Naive thymus-derived CD4-positive, alpha-beta T cell (primary cell): ENCODE measurements around the gene SCAP. TPM values are rescaled to one million over a fixed set of nuclear protein-coding genes. Genes with fewer than 3 reads are reported as not detected.
"Not testable (repeated sequence)": the region's sequence is repeated elsewhere in the genome, so short reads cannot be mapped to it uniquely, and the experiment has no call there.

ENCODE experiments used
- ATAC-seq: fragments of 150-1000 bp; cut with Tn5 transposase; 2 replicates; pipeline ENCODE4 v1.10.0; 2021; ENCODE audit warnings: mild to moderate bottlenecking, moderate library complexity
- CTCF ChIA-PET: fragments of 350-600 bp; sonication (Branson Sonifier 250); formaldehyde crosslinking; loops from one replicate; lab custom pipeline; 2021; ENCODE audit warnings: antibody characterized with exemption; lab: Charles Lee
- POLR2A ChIA-PET: fragments of 350-600 bp; sonication (Branson Sonifier 250); formaldehyde crosslinking; loops from one replicate; lab custom pipeline; 2021; ENCODE audit warnings: antibody characterized with exemption, inconsistent platforms; lab: Charles Lee
- DNase-seq, 9 donors: peaks; one replicate each; pipeline versions ENCODE4 v3.0.0 to v3.0.0-alpha.2; 2020 to 2022; ENCODE audit warnings: mixed read lengths in 1 of 9
- H3K27ac ChIP-seq: one replicate; pipeline ENCODE4 v1.7.0; 2013; ENCODE audit warnings: mild to moderate bottlenecking, low read depth, low read length, moderate library complexity
- H3K27me3 ChIP-seq, 2 donors: one replicate each; pipeline ENCODE4 v1.7.0; 2013; ENCODE audit warnings: low read length in 2 of 2, mild to moderate bottlenecking in 2 of 2, moderate library complexity in 2 of 2; ENCODE audit not compliant: control insufficient read depth in 2 of 2, insufficient read depth in 2 of 2
- H3K36me3 ChIP-seq, 3 experiments: 1 replicate in 2 of 3; 2 replicates in 1 of 3; pipeline ENCODE4 v1.7.0; 2013; ENCODE audit warnings: low read length in 3 of 3, mild to moderate bottlenecking in 3 of 3, moderate library complexity in 1 of 3; ENCODE audit not compliant: insufficient read depth in 3 of 3, control insufficient read depth in 2 of 3
- H3K4me1 ChIP-seq, 2 donors: one replicate each; pipeline ENCODE4 v1.7.0; 2013; ENCODE audit warnings: low read length in 2 of 2, mild to moderate bottlenecking in 2 of 2, moderate library complexity in 1 of 2; ENCODE audit not compliant: control insufficient read depth in 2 of 2, insufficient read depth in 2 of 2
- H3K4me3 ChIP-seq: 2 replicates; pipeline ENCODE4 v1.7.0; 2013; ENCODE audit warnings: mild to moderate bottlenecking, low read length
- H3K9me3 ChIP-seq, 3 experiments: 1 replicate in 2 of 3; 2 replicates in 1 of 3; pipeline ENCODE4 v1.7.0; 2013; ENCODE audit warnings: low read length in 3 of 3; ENCODE audit not compliant: control insufficient read depth in 2 of 3
- H3K27ac Mint-ChIP-seq, 9 donors: one replicate each; pipeline ENCODE4 v1.8.0; 2020 to 2022; ENCODE audit warnings: mixed read lengths in 9 of 9, mild to moderate bottlenecking in 8 of 9, moderate library complexity in 5 of 9, inconsistent platforms in 2 of 9
- H3K27me3 Mint-ChIP-seq, 5 donors: one replicate each; pipeline ENCODE4 v1.8.0; 2021 to 2022; ENCODE audit warnings: mixed read lengths in 5 of 5, mild to moderate bottlenecking in 1 of 5
- H3K36me3 Mint-ChIP-seq, 5 donors: one replicate each; pipeline ENCODE4 v1.8.0; 2020 to 2022; ENCODE audit warnings: mixed read lengths in 5 of 5, mild to moderate bottlenecking in 3 of 5, inconsistent platforms in 1 of 5
- H3K4me1 Mint-ChIP-seq, 7 donors: one replicate each; pipeline ENCODE4 v1.8.0; 2020 to 2022; ENCODE audit warnings: mixed read lengths in 7 of 7, mild to moderate bottlenecking in 3 of 7, inconsistent platforms in 1 of 7
- H3K4me3 Mint-ChIP-seq, 10 donors: one replicate each; pipeline ENCODE4 v1.8.0; 2020 to 2022; ENCODE audit warnings: mild to moderate bottlenecking in 10 of 10, mixed read lengths in 10 of 10, moderate library complexity in 6 of 10, inconsistent platforms in 2 of 10
- H3K9me3 Mint-ChIP-seq, 11 donors: one replicate each; pipeline ENCODE4 v1.8.0; 2020 to 2022; ENCODE audit warnings: mixed read lengths in 11 of 11, mild to moderate bottlenecking in 4 of 11, inconsistent platforms in 1 of 11, moderate library complexity in 1 of 11
- intact Hi-C, 2 donors: fragments of 100-400 bp; cut with micrococcal nuclease; formaldehyde crosslinking; loops; one replicate each; pipeline ENCODE4 v1.15.1; 2023
- polyA plus RNA-seq, 2 donors: library from polyadenylated mRNA; unstranded; fragments of 300-500 nt; fragmentation: Illumina TruSeq; gene quantifications; one replicate each; pipeline ENCODE4 v1.2.3, GENCODE V29; 2021
- total RNA-seq, 6 experiments: library from RNA in 5 of 6; stranded (reverse) in 5 of 6; gene quantifications; 1 replicate in 5 of 6; 2 replicates in 1 of 6; pipeline ENCODE4 v1.2.3 and lab custom pipeline; 2021 to 2026

Gene SCAP
- total and polyA plus RNA-seq, 7 experiments from 2014 or later, result 34.5 to 95.4 (median 90.2) TPM

DNA sequence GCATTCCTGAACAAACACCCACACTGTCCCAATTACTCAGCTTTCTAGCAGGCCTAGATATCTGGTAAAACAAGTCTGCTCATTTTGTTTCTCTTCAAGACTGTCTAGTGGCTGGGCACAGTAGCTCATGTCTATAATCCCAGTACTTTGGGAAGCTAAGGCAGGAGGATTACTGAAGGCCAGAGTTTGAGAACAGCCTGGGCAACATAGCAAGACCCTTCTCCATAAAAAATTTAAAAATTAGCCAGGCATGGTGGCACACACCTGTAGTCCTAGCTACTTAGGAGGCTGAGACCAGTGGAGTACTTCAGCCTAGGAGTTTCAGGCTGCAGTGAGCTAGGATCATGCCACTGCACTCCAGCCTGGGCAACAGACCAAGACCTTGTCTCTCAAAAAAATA is 101.2 kb downstream of the SCAP start:
- Histone ChIP-seq H3K36me3 (no peaks in the 10 kb centered on the region), H3K4me1 (peaks cover 3% of the 10 kb centered on the region in 2 donors), H3K9me3 (no peaks in the 10 kb centered on the region), H3K27ac (no peak overlapping the region), H3K4me3 (no peak overlapping the region), H3K27me3 (no peaks in the 10 kb centered on the region)
- DNase-seq (no peak), ATAC-seq (no peak)
- Mint-ChIP-seq H3K36me3 (peaks cover 0 to 3% (median 0%) of the 10 kb centered on the region in 5 donors), H3K27ac (no peak overlapping the region), H3K4me3 (no peak overlapping the region), H3K27me3 (peaks cover 0 to 5% (median 1%) of the 10 kb centered on the region in 5 donors), H3K9me3 (peaks cover 0 to 1% (median 0%) of the 10 kb centered on the region in 11 donors), H3K4me1 (peaks cover 6 to 19% (median 12%) of the 10 kb centered on the region in 7 donors)
- CTCF ChIA-PET, result interaction anchor here (0.8 kb wide), 1 partner anchor 508 kb away, joined by 3 read pairs; no protein-coding TSS in a partner anchor
- intact Hi-C loops, result loop anchor here in 1 of 2 donors (5.0 kb wide), 1 partner anchor 522 kb away; no protein-coding TSS in a partner anchor
- POLR2A ChIA-PET, result interaction anchor here (0.9 kb wide), 1 partner anchor 9 kb away, joined by 3 read pairs; no protein-coding TSS in a partner anchor

DNA sequence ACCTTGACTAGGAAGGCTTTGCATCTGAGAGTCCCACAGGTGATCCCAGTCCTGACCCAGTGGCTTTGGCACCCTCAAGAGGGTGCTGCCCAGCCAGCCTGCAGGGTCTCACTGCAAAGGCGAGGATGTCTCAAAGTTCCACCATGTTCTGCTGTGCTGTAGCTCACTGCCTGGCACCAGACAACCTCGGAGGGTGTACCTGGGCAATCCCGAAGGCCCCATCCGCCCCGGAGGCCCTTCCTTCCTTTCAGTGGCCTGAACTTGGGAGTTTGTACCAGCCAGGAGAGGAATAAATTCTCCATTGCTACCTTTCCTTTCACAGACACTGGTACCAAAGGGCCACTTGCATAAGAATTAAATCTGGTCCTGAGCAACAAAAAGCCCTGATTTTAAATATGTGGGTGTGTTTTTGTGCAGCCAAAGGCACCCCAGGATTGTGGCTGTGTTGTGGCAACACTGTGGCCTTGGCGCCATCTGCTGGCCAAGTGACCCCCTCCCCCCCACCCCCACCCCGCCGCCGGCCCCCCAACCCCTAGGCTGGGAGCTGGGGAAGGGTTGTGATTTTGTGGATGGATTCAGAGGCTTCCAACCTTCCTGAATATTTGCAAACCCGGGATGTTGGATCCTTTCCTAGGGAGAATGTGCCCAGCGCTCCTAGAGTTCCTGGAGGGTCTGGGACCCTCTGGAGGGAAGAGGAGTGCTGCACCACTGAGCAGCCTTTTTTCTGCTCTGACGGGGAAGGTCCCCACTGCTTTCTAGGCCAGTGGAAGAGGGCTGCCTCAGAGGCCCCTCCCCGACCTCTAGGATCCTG is 104.6 kb downstream of the SCAP start:
- Mint-ChIP-seq H3K27ac (peak overlapping the region in 1 of 9 donors; percentile 25), H3K4me1 (peaks cover 0 to 12% (median 0%) of the 10 kb centered on the region in 7 donors), H3K4me3 (no peak overlapping the region), H3K27me3 (peaks cover 0 to 9% (median 4%) of the 10 kb centered on the region in 5 donors), H3K36me3 (no peaks in the 10 kb centered on the region), H3K9me3 (peaks cover 0 to 1% (median 0%) of the 10 kb centered on the region in 11 donors)
- CTCF ChIA-PET, result interaction anchor here (0.7 kb wide), 1 partner anchor 9 kb away, joined by 3 read pairs; the partner anchor contains the start of gene PTPN23
- no peaks in the 10 kb centered on the region for H3K9me3 ChIP-seq
- no peak overlapping the region for H3K4me3 ChIP-seq
- no peaks in the 10 kb centered on the region for H3K36me3 ChIP-seq
- no peaks in the 10 kb centered on the region for H3K27me3 ChIP-seq
- intact Hi-C loops, result loop anchor here (1.0 to 5.0 kb wide), 2 partner anchors 519 to 666 kb away; no protein-coding TSS in a partner anchor
- DNase-seq, result peak in 3 of 9 donors; percentile 7 to 20 (median 11)
- peak; percentile 40 for ATAC-seq
- H3K27ac ChIP-seq, result no peak overlapping the region
- H3K4me1 ChIP-seq, result no peaks in the 10 kb centered on the region
- POLR2A ChIA-PET, result no interaction called here

DNA sequence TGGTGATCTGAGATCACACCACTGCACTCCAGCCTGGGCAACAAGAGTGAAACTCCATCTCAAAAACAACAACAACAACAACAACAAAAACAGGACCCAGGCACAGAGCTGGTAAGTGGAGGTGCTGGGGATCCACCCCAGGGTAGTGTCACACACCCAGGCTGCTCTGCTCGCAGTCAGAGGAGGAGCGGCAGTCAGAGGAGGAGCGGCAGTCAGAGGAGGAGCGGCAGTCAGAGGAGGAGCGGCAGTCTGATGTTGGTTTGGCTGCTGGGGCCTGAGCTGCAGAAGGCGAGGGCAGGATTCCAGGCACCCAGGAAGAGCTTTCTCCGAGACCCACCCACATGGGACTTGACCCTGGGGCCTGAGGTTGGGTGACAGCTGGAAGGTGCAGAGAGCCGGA is 105.7 kb downstream of the SCAP start:
- H3K4me1 ChIP-seq, H3K36me3 ChIP-seq, H3K4me3 Mint-ChIP-seq, POLR2A ChIA-PET, H3K9me3 ChIP-seq, H3K4me3 ChIP-seq, H3K27ac ChIP-seq, DNase-seq, ATAC-seq, H3K36me3 Mint-ChIP-seq, H3K27me3 Mint-ChIP-seq, H3K27me3 ChIP-seq, H3K9me3 Mint-ChIP-seq: not testable (repeated sequence)
- Mint-ChIP-seq H3K27ac (peak overlapping the region in 1 of 9 donors; percentile 11), H3K4me1 (peaks cover 0 to 11% (median 0%) of the 10 kb centered on the region in 7 donors)
- CTCF ChIA-PET, result interaction anchor here (0.8 to 0.9 kb wide), 3 partner anchors 18 to 504 kb away, joined by 3 read pairs; no protein-coding TSS in a partner anchor
- intact Hi-C loops, result loop anchor here in 1 of 2 donors (5.0 kb wide), 1 partner anchor 518 kb away; no protein-coding TSS in a partner anchor

DNA sequence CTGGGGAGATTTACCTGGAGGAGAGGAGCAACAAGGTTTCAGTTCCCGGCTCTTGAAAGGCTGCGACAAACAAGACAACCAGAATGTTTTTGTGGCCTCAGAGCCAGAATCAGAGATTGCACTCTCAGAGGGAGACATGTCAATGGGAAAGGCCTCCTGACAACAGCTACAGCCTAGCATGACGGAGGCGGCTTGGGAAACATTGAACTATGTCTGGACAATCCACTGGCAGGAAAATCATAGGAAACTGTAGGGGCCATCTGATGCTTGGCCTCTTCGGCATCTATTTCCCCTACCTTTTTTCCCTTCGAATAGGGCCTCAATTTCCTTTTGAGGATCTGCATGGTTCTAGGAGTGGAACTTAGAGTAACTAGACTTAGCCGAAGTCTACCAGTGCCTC is 108.1 kb downstream of the SCAP start:
- CTCF ChIA-PET, result no interaction called here
- intact Hi-C loops, result no loop called here
- peaks cover 6 to 7% of the 10 kb centered on the region in 2 donors for H3K4me1 ChIP-seq

DNA sequence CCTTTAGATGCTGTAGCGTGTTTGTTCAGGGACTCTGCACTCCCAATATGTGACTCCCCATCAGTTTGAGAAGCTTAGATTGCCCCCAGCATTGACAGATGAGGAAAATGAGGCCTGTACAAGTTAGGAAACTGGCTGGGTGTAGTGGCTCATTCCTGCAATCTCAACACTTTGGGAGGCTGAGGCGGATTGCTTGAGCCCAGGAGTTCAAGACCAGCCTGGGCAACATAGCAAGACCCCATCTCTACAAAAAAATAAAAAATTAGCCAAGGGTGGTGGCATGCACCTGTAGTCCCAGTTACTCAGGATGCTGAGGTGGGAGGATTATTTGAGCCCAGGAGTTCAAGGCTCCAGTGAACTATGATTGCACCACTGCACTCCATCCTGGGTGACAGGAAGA is 108.9 kb downstream of the SCAP start:
- peaks cover 0 to 7% (median 3%) of the 10 kb centered on the region in 5 donors for H3K36me3 Mint-ChIP-seq
- POLR2A ChIA-PET, result no interaction called here
- Histone ChIP-seq H3K9me3 (no peaks in the 10 kb centered on the region), H3K27me3 (no peaks in the 10 kb centered on the region), H3K27ac (no peak overlapping the region), H3K4me1 (peaks cover 11 to 13% of the 10 kb centered on the region in 2 donors), H3K4me3 (no peak overlapping the region), H3K36me3 (no peaks in the 10 kb centered on the region)
- H3K27me3 Mint-ChIP-seq, result peaks cover 0 to 6% (median 4%) of the 10 kb centered on the region in 5 donors
- peaks cover 0 to 9% (median 5%) of the 10 kb centered on the region in 11 donors for H3K9me3 Mint-ChIP-seq
- CTCF ChIA-PET, result no interaction called here
- no peak for DNase-seq
- no peak overlapping the region for H3K4me3 Mint-ChIP-seq
- H3K27ac Mint-ChIP-seq, result no peak overlapping the region
- no peak for ATAC-seq
- intact Hi-C loops, result no loop called here
- H3K4me1 Mint-ChIP-seq, result peaks cover 7 to 17% (median 12%) of the 10 kb centered on the region in 7 donors

More for the DNA sequence above, 108.1 kb downstream of the SCAP start:
- no peak overlapping the region for H3K27ac ChIP-seq
- H3K9me3 ChIP-seq, result no peaks in the 10 kb centered on the region
- ATAC-seq (no peak), DNase-seq (no peak)
- Mint-ChIP-seq H3K4me1 (peaks cover 3 to 15% (median 6%) of the 10 kb centered on the region in 7 donors), H3K9me3 (peaks cover 0 to 6% (median 2%) of the 10 kb centered on the region in 11 donors), H3K36me3 (peaks cover 0 to 3% (median 0%) of the 10 kb centered on the region in 5 donors), H3K27ac (no peak overlapping the region), H3K4me3 (no peak overlapping the region), H3K27me3 (peaks cover 0 to 9% (median 4%) of the 10 kb centered on the region in 5 donors)
- H3K36me3 ChIP-seq, result no peaks in the 10 kb centered on the region
- H3K4me3 ChIP-seq, result no peak overlapping the region
- POLR2A ChIA-PET, result no interaction called here
- no peaks in the 10 kb centered on the region for H3K27me3 ChIP-seq

DNA sequence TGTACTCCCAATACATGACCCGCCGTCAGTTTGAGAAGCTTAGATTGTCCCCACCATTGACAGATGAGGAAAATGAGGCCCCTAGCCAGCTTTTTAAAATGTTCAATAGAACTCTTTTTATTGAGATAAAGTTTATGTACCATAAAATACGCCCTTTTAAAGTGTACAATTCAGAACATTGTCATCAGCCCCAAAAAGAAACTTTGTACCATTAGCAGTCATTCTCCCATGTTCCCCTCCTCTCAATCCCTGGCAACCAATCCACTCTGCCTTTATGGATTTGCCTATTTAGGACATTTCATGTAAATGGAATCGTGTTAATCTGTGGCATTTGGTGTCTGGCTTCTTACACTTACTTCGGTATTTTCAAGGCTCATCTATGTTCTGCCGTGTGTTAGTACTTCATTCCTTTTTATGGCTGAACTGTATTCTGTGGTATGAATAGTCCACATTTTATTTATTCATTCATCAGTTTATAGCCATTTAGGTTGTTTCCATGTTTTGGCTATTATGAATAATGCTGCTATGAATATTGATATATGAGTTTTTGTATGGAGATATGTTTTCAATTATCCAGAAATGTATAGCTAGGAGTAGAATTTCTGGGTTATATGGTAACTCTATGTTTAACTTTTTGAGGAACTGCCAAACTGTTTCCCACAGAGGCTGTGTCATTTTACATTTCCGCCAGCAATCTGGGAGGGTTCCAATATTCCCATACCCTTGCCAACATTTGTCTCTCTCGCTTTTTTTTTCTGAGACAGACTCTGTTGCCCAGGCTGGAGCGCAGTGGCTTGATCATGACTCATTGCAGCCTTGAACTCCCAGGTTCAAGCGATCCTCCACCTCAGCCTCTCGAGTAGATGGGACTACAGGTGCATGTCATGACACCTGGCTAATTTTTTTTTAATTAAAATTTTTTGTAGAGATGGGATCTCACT is 110.3 kb downstream of the SCAP start:
- intact Hi-C loops, result no loop called here
- ATAC-seq (no peak), DNase-seq (no peak)
- CTCF ChIA-PET, result no interaction called here
- H3K36me3 ChIP-seq, result no peaks in the 10 kb centered on the region
- POLR2A ChIA-PET, result no interaction called here
- no peak overlapping the region for H3K27ac ChIP-seq
- Mint-ChIP-seq H3K4me1 (peaks cover 7 to 17% (median 12%) of the 10 kb centered on the region in 7 donors), H3K27me3 (peaks cover 0 to 6% (median 4%) of the 10 kb centered on the region in 5 donors), H3K4me3 (no peak overlapping the region), H3K9me3 (peaks cover under 1 to 8% (median 5%) of the 10 kb centered on the region in 11 donors), H3K36me3 (peaks cover 0 to 7% (median 3%) of the 10 kb centered on the region in 5 donors), H3K27ac (no peak overlapping the region)
- no peaks in the 10 kb centered on the region for H3K9me3 ChIP-seq
- H3K4me3 ChIP-seq, result no peak overlapping the region
- no peaks in the 10 kb centered on the region for H3K27me3 ChIP-seq
- H3K4me1 ChIP-seq, result peaks cover 11 to 13% of the 10 kb centered on the region in 2 donors
